Measurements from ENCODE around the gene TOGARAM1. TPM values are rescaled to one million over a fixed set of nuclear protein-coding genes. Genes with fewer than 3 reads are reported as not detected.
A peak's percentile ranks its signal among the peaks of the same experiment; 100 is the strongest.

Gene TOGARAM1
- total and polyA plus RNA-seq, 9 of the 15 experiments (the other 6 are each of a cell fraction or from before 2014, with no cell fraction given) = 1.3 to 6.4 (median 3.7) TPM

DNA sequence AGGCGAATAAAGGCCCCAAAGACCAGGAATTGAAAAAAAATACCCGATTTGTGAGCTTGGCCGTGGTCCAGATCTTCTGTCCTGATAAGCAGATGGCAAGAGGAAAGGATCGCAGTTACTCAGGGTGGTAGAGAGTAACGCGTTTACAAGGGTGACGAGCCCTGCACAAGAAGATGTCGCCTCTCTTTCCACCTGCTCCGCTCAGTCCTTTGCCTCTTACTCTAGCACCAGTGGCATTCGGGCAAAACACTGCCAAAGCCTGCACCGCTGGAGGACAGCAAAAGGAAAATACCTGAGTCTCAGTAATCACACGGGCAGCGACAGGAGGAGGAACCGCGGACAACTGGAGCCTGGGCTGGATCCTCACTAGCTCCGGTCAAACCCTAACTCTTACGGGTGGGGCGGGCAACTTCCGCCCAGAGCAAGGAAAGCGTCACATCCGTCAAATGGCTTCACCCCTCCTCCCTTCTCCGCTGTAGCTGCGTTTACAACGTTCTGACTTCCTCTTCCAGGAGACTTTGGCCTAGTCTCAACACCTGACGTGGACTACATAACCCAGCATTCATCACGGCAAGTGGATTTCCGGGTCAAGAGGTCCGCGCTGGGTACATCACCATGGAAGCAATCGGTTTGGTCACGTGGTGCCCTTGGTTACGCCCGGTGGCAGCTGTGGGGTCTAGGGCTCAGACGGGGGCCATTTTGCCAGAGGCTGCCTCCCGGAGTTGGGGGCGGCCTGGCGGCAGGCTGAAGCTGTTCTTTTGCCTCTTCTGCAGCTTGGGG lies at the start of gene TOGARAM1, which contains the start of gene KLHL28 (continued):
- TF ChIP-seq POLR2B (IDR thresholded peaks at IDR 0.05; ENCODE audit: low read depth, partially characterized antibody) = peak; percentile 79
- peak; percentile 79 for TF ChIP-seq POLR2G (IDR thresholded peaks at IDR 0.05; ENCODE audit: low read depth, low read length)
- TF ChIP-seq CREB1 (IDR thresholded peaks at IDR 0.05) = peak; percentile 73
- TF ChIP-seq CREB1 (CRISPR knock-in tag; IDR thresholded peaks at IDR 0.05) = peak; percentile 87
- TF ChIP-seq, protein P1, sequence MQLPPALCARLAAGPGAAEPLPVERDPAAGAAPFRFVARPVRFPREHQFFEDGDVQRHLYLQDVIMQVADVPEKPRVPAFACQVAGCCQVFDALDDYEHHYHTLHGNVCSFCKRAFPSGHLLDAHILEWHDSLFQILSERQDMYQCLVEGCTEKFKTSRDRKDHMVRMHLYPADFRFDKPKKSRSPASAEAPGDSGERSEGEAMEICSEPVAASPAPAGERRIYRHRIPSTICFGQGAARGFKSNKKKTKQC (CRISPR knock-in tag; IDR thresholded peaks at IDR 0.05) = no peak
- no peak for TF ChIP-seq RUNX1 (IDR thresholded peaks at IDR 0.05; ENCODE audit: low read depth)
- TF ChIP-seq KDM5B (IDR thresholded peaks at IDR 0.05; ENCODE audit: insufficient replicate concordance, low read depth, low read length) = peak; percentile 58
- TF ChIP-seq RFX1 (IDR thresholded peaks at IDR 0.05) = peak; percentile 93
- TF ChIP-seq, protein P2, sequence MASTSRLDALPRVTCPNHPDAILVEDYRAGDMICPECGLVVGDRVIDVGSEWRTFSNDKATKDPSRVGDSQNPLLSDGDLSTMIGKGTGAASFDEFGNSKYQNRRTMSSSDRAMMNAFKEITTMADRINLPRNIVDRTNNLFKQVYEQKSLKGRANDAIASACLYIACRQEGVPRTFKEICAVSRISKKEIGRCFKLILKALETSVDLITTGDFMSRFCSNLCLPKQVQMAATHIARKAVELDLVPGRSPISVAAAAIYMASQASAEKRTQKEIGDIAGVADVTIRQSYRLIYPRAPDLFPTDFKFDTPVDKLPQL (IDR thresholded peaks at IDR 0.05; ENCODE audit: extremely low read depth, insufficient read length) = peak; percentile 7
- 0 out of 2 replicates have a peak, but pooled peaks have one; percentile 21 for TF ChIP-seq ZBTB12 (CRISPR knock-in tag; IDR thresholded peaks at IDR 0.05)
- peak; percentile 98 for TF ChIP-seq NR2C2 (CRISPR knock-in tag; IDR thresholded peaks at IDR 0.05)
- peak; percentile 100 for TF ChIP-seq NR2C2 (tag; IDR thresholded peaks at IDR 0.05)
- TF ChIP-seq RBFOX2 (IDR thresholded peaks at IDR 0.05; ENCODE audit: low read depth, low read length) = peak; percentile 82
- TF ChIP-seq BRD9 (IDR thresholded peaks at IDR 0.05; ENCODE audit: low read depth, partially characterized antibody) = peak; percentile 34
- TF ChIP-seq, protein P3, sequence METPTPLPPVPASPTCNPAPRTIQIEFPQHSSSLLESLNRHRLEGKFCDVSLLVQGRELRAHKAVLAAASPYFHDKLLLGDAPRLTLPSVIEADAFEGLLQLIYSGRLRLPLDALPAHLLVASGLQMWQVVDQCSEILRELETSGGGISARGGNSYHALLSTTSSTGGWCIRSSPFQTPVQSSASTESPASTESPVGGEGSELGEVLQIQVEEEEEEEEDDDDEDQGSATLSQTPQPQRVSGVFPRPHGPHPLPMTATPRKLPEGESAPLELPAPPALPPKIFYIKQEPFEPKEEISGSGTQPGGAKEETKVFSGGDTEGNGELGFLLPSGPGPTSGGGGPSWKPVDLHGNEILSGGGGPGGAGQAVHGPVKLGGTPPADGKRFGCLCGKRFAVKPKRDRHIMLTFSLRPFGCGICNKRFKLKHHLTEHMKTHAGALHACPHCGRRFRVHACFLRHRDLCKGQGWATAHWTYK (CRISPR knock-in tag; IDR thresholded peaks at IDR 0.05) = no peak
- TF ChIP-seq FOXJ2 (tag; IDR thresholded peaks at IDR 0.05) = peak; percentile 87
- peak; percentile 89 for TF ChIP-seq ZNF143 (CRISPR knock-in tag; IDR thresholded peaks at IDR 0.05)
- TF ChIP-seq, protein P4, sequence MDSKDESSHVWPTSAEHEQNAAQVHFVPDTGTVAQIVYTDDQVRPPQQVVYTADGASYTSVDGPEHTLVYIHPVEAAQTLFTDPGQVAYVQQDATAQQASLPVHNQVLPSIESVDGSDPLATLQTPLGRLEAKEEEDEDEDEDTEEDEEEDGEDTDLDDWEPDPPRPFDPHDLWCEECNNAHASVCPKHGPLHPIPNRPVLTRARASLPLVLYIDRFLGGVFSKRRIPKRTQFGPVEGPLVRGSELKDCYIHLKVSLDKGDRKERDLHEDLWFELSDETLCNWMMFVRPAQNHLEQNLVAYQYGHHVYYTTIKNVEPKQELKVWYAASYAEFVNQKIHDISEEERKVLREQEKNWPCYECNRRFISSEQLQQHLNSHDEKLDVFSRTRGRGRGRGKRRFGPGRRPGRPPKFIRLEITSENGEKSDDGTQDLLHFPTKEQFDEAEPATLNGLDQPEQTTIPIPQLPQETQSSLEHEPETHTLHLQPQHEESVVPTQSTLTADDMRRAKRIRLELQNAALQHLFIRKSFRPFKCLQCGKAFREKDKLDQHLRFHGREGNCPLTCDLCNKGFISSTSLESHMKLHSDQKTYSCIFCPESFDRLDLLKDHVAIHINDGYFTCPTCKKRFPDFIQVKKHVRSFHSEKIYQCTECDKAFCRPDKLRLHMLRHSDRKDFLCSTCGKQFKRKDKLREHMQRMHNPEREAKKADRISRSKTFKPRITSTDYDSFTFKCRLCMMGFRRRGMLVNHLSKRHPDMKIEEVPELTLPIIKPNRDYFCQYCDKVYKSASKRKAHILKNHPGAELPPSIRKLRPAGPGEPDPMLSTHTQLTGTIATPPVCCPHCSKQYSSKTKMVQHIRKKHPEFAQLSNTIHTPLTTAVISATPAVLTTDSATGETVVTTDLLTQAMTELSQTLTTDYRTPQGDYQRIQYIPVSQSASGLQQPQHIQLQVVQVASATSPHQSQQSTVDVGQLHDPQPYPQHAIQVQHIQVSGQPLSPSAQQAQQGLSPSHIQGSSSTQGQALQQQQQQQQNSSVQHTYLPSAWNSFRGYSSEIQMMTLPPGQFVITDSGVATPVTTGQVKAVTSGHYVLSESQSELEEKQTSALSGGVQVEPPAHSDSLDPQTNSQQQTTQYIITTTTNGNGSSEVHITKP (IDR thresholded peaks at IDR 0.05; ENCODE audit: partially characterized antibody) = peak; percentile 97
- TF ChIP-seq POLR2A (conservative IDR thresholded peaks at IDR 0.05) = peak; percentile 87
- TF ChIP-seq HNRNPLL (IDR thresholded peaks at IDR 0.05; ENCODE audit: low read depth, low read length, poor library complexity, severe bottlenecking) = peak; percentile 90
- TF ChIP-seq WHSC1 (IDR thresholded peaks at IDR 0.05; ENCODE audit: low read length) = no peak
